ENCODE data around the gene SEC63.
"Not testable (repeated sequence)": the region's sequence is repeated elsewhere in the genome, so short reads cannot be mapped to it uniquely, and the experiment has no call there.

The SEC63 gene

GRCh38 chr6:107943626-107944439 lies 14.2 kb downstream of the SEC63 start:
- Histone ChIP-seq H3K9ac (ENCODE audit: low read length) (no peak overlapping the region), H3K36me3 (replicated peaks; ENCODE audit: low read depth, low read length) (peaks cover 3% of the 10 kb centered on the region), H3K27ac (ENCODE audit: low read length) (no peak overlapping the region)

GRCh38 chr6:107942142-107942541 lies 15.9 kb downstream of the SEC63 start:
- Histone ChIP-seq H3K9me3 (ENCODE audit: insufficient read depth, low read length) (no peaks in the 10 kb centered on the region), H2AFZ (ENCODE audit: low read depth, low read length) (no peak overlapping the region), H3K79me2 (ENCODE audit: low read length) (peaks cover 87% of the 10 kb centered on the region), H3K36me3 (replicated peaks; ENCODE audit: low read depth, low read length) (peaks cover 3% of the 10 kb centered on the region), H3K4me3 (ENCODE audit: low read length) (no peak overlapping the region), H3K4me1 (ENCODE audit: low read length) (no peaks in the 10 kb centered on the region), H4K20me1 (ENCODE audit: insufficient read depth, low read length) (peaks cover 51% of the 10 kb centered on the region), H3K9ac (ENCODE audit: low read length) (no peak overlapping the region), H3K4me2 (ENCODE audit: low read length) (no peak overlapping the region), H3K27me3 (ENCODE audit: low read depth, low read length) (no peaks in the 10 kb centered on the region), H3K27ac (ENCODE audit: low read length) (no peak overlapping the region)
- no peak for TF ChIP-seq EZH2phosphoT487 (IDR thresholded peaks at IDR 0.05; ENCODE audit: low read depth)
- TF ChIP-seq, protein P1, sequence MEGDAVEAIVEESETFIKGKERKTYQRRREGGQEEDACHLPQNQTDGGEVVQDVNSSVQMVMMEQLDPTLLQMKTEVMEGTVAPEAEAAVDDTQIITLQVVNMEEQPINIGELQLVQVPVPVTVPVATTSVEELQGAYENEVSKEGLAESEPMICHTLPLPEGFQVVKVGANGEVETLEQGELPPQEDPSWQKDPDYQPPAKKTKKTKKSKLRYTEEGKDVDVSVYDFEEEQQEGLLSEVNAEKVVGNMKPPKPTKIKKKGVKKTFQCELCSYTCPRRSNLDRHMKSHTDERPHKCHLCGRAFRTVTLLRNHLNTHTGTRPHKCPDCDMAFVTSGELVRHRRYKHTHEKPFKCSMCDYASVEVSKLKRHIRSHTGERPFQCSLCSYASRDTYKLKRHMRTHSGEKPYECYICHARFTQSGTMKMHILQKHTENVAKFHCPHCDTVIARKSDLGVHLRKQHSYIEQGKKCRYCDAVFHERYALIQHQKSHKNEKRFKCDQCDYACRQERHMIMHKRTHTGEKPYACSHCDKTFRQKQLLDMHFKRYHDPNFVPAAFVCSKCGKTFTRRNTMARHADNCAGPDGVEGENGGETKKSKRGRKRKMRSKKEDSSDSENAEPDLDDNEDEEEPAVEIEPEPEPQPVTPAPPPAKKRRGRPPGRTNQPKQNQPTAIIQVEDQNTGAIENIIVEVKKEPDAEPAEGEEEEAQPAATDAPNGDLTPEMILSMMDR (IDR thresholded peaks at IDR 0.05; ENCODE audit: low read depth, low read length), result no peak

More at GRCh38 chr6:107943626-107944439, 14.2 kb downstream of the SEC63 start:
- Histone ChIP-seq H3K79me2 (ENCODE audit: low read length) (peaks cover 89% of the 10 kb centered on the region), H4K20me1 (ENCODE audit: insufficient read depth, low read length) (peaks cover 67% of the 10 kb centered on the region), H3K4me3 (ENCODE audit: low read length) (no peak overlapping the region), H3K4me2 (ENCODE audit: low read length) (no peak overlapping the region), H3K4me1 (ENCODE audit: low read length) (no peaks in the 10 kb centered on the region), H3K27me3 (ENCODE audit: low read depth, low read length) (no peaks in the 10 kb centered on the region), H2AFZ (ENCODE audit: low read depth, low read length) (no peak overlapping the region), H3K9me3 (ENCODE audit: insufficient read depth, low read length) (no peaks in the 10 kb centered on the region)
- no peak for TF ChIP-seq EZH2phosphoT487 (IDR thresholded peaks at IDR 0.05; ENCODE audit: low read depth)

DNA sequence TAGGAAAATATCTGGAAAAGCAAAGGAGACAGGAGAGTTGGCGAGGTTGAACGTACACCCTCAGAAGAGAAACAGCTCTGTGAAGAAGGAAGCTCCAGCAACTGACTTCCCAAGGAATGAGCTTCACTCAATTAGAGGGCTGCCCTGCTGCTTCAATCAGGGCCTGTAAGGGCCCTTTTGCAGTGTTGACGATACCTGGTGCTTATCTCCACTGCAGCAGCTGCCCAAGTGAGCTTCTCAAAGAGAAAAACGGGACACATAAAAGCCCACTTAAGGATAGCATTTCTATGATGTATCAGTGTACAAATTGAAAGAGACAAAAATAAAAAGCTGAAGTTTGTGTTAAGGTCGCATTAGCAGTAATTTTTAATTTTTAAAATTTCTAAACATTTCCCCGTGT lies 16.4 kb downstream of the SEC63 start:
- Histone ChIP-seq H2AFZ (ENCODE audit: low read depth, low read length) (no peak overlapping the region), H3K4me2 (ENCODE audit: low read length) (no peak overlapping the region), H3K27ac (ENCODE audit: low read length) (no peak overlapping the region), H3K4me3 (ENCODE audit: low read length) (no peak overlapping the region), H3K4me1 (ENCODE audit: low read length) (no peaks in the 10 kb centered on the region), H3K79me2 (ENCODE audit: low read length) (peaks cover 85% of the 10 kb centered on the region), H3K9me3 (ENCODE audit: insufficient read depth, low read length) (no peaks in the 10 kb centered on the region), H3K36me3 (replicated peaks; ENCODE audit: low read depth, low read length) (peaks cover 3% of the 10 kb centered on the region), H3K27me3 (ENCODE audit: low read depth, low read length) (no peaks in the 10 kb centered on the region), H3K9ac (ENCODE audit: low read length) (no peak overlapping the region), H4K20me1 (ENCODE audit: insufficient read depth, low read length) (peaks cover 48% of the 10 kb centered on the region)
- no peak for TF ChIP-seq EZH2phosphoT487 (IDR thresholded peaks at IDR 0.05; ENCODE audit: low read depth)
- TF ChIP-seq, protein P1 (IDR thresholded peaks at IDR 0.05; ENCODE audit: low read depth, low read length), result no peak

GRCh38 chr6:107941199-107941598 lies 16.8 kb downstream of the SEC63 start:
- H3K79me2 ChIP-seq (ENCODE audit: low read length), result peaks cover 85% of the 10 kb centered on the region
- no peaks in the 10 kb centered on the region for H3K4me1 ChIP-seq (ENCODE audit: low read length)
- H3K4me3 ChIP-seq (ENCODE audit: low read length), result no peak overlapping the region
- H3K4me2 ChIP-seq (ENCODE audit: low read length), result no peak overlapping the region
- TF ChIP-seq, protein P1 (IDR thresholded peaks at IDR 0.05; ENCODE audit: low read depth, low read length), result no peak
- TF ChIP-seq EZH2phosphoT487 (IDR thresholded peaks at IDR 0.05; ENCODE audit: low read depth), result no peak
- H3K9me3 ChIP-seq (ENCODE audit: insufficient read depth, low read length), result no peaks in the 10 kb centered on the region
- no peak overlapping the region for H3K27ac ChIP-seq (ENCODE audit: low read length)
- H3K36me3 ChIP-seq (replicated peaks; ENCODE audit: low read depth, low read length), result peaks cover 3% of the 10 kb centered on the region
- H2AFZ ChIP-seq (ENCODE audit: low read depth, low read length), result no peak overlapping the region
- H4K20me1 ChIP-seq (ENCODE audit: insufficient read depth, low read length), result peaks cover 44% of the 10 kb centered on the region
- no peak overlapping the region for H3K9ac ChIP-seq (ENCODE audit: low read length)
- H3K27me3 ChIP-seq (ENCODE audit: low read depth, low read length), result no peaks in the 10 kb centered on the region

DNA sequence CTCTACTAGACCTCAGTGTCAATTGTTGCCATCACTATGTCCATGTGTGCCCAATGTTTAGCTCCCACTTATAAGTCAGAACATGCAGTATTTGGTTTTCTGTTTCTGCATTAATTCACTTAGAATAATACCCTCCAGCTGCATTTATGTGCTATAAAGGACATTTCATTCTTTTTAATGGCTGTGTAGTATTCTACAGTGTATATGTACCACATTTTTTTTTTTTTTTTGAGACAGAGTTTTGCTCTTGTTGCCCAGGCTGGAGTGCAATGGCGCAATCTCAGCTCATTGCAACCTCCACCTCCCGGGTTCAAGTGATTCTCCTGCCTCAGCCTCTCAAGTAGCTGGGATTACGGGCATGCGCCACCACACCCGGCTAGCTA lies 21.1 kb downstream of the SEC63 start:
- not testable (repeated sequence) for H3K27me3 ChIP-seq (ENCODE audit: low read depth, low read length); H3K4me1 ChIP-seq (ENCODE audit: low read length); H3K9me3 ChIP-seq (ENCODE audit: insufficient read depth, low read length); H3K4me2 ChIP-seq (ENCODE audit: low read length); H3K36me3 ChIP-seq (replicated peaks; ENCODE audit: low read depth, low read length); H3K4me3 ChIP-seq (ENCODE audit: low read length); H3K27ac ChIP-seq (ENCODE audit: low read length); H3K9ac ChIP-seq (ENCODE audit: low read length); H2AFZ ChIP-seq (ENCODE audit: low read depth, low read length)
- Histone ChIP-seq H3K79me2 (ENCODE audit: low read length) (peaks cover 72% of the 10 kb centered on the region), H4K20me1 (ENCODE audit: insufficient read depth, low read length) (peaks cover 22% of the 10 kb centered on the region)

Measured in OCI-LY3 (cell line).